Glutamatergic neuron (in vitro differentiated cells): ENCODE data around the gene STXBP1. TPM values are rescaled to one million over a fixed set of nuclear protein-coding genes. Genes with fewer than 3 reads are reported as not detected.

ENCODE experiments used
- DNase-seq: peaks from one replicate; pipeline ENCODE4 v3.0.0; 2022
- H3K27ac Mint-ChIP-seq: one replicate; pipeline ENCODE4 v1.8.0; 2020; ENCODE audit warnings: mild to moderate bottlenecking, mixed read lengths, inconsistent platforms; ENCODE audit not compliant: unreplicated experiment
- H3K27me3 Mint-ChIP-seq: one replicate; pipeline ENCODE4 v1.8.0; 2020; ENCODE audit warnings: mild to moderate bottlenecking, moderate library complexity, mixed read lengths, inconsistent platforms; ENCODE audit not compliant: unreplicated experiment
- H3K36me3 Mint-ChIP-seq: one replicate; pipeline ENCODE4 v1.8.0; 2020; ENCODE audit warnings: mild to moderate bottlenecking, mixed read lengths, inconsistent platforms; ENCODE audit not compliant: unreplicated experiment
- H3K4me1 Mint-ChIP-seq: one replicate; pipeline ENCODE4 v1.8.0; 2020; ENCODE audit warnings: mild to moderate bottlenecking, low read depth, mixed read lengths, inconsistent platforms; ENCODE audit not compliant: unreplicated experiment
- H3K4me3 Mint-ChIP-seq: one replicate; pipeline ENCODE4 v1.8.0; 2020; ENCODE audit warnings: mild to moderate bottlenecking, mixed read lengths, inconsistent platforms; ENCODE audit not compliant: unreplicated experiment
- H3K9me3 Mint-ChIP-seq: one replicate; pipeline ENCODE4 v1.8.0; 2020; ENCODE audit warnings: mild to moderate bottlenecking, moderate library complexity, mixed read lengths, inconsistent platforms; ENCODE audit not compliant: unreplicated experiment
- CTCF ChIP-seq: fragments of 200-600 bp; sonication (generic); IDR thresholded peaks from one replicate; pipeline ENCODE4 v1.5.0; 2021; ENCODE audit not compliant: partially characterized antibody, unreplicated experiment
- total RNA-seq: library from RNA; stranded (reverse); fragmentation: NEBNext Ultra II Directional; extraction: Animal tissue kit (Norgen Biotek cat#: 25700); gene quantifications from one replicate; pipeline ENCODE4 v1.2.1, GENCODE V29; 2021; ENCODE audit not compliant: unreplicated experiment

The STXBP1 gene
- total RNA-seq, 1 donor from 2014 or later, result 402 TPM

GRCh38 chr9:127693143-127693542 lies 81.1 kb downstream of the STXBP1 start:
- Mint-ChIP-seq H3K9me3 (peaks cover 18% of the 10 kb centered on the region), H3K4me3 (no peak overlapping the region), H3K27ac (no peak overlapping the region), H3K36me3 (peaks cover 12% of the 10 kb centered on the region), H3K27me3 (peaks cover 16% of the 10 kb centered on the region), H3K4me1 (peaks cover 7% of the 10 kb centered on the region)
- DNase-seq, result no peak
- no peak for TF ChIP-seq CTCF

GRCh38 chr9:127693697-127694096 lies 81.6 kb downstream of the STXBP1 start:
- no peak overlapping the region for H3K4me3 Mint-ChIP-seq
- DNase-seq, result no peak
- TF ChIP-seq CTCF, result no peak
- H3K4me1 Mint-ChIP-seq, result peaks cover 7% of the 10 kb centered on the region
- peak overlapping the region; percentile 75 for H3K27ac Mint-ChIP-seq
- H3K36me3 Mint-ChIP-seq, result peaks cover 12% of the 10 kb centered on the region
- peaks cover 20% of the 10 kb centered on the region for H3K9me3 Mint-ChIP-seq
- H3K27me3 Mint-ChIP-seq, result peaks cover 16% of the 10 kb centered on the region

GRCh38 chr9:127694890-127695720 lies 83.0 kb downstream of the STXBP1 start:
- Mint-ChIP-seq H3K4me3 (no peak overlapping the region), H3K4me1 (peaks cover 7% of the 10 kb centered on the region), H3K27me3 (peaks cover 16% of the 10 kb centered on the region), H3K36me3 (peaks cover 8% of the 10 kb centered on the region), H3K9me3 (peaks cover 19% of the 10 kb centered on the region), H3K27ac (peak overlapping the region; percentile 9)
- TF ChIP-seq CTCF, result no peak
- no peak for DNase-seq

- Mint-ChIP-seq H3K4me1 (peaks cover 12% of the 10 kb centered on the region), H3K36me3 (peaks cover 11% of the 10 kb centered on the region), H3K4me3 (no peak overlapping the region), H3K27me3 (peaks cover 12% of the 10 kb centered on the region), H3K27ac (peak overlapping the region; percentile 53), H3K9me3 (peaks cover 23% of the 10 kb centered on the region)
- no peak for DNase-seq
- no peak for TF ChIP-seq CTCF
Observed at GRCh38 chr9:127697575-127697974, 85.5 kb downstream of the STXBP1 start.

- Mint-ChIP-seq H3K36me3 (peaks cover 9% of the 10 kb centered on the region), H3K27ac (no peak overlapping the region), H3K4me3 (no peak overlapping the region), H3K9me3 (peaks cover 19% of the 10 kb centered on the region), H3K27me3 (peaks cover 8% of the 10 kb centered on the region), H3K4me1 (peaks cover 12% of the 10 kb centered on the region)
- no peak for DNase-seq
- no peak for TF ChIP-seq CTCF
Observed at GRCh38 chr9:127698386-127698785, 86.3 kb downstream of the STXBP1 start.
